Adrenal gland (tissue), 5 donors: ENCODE data around the gene TP53I11.

ENCODE experiments used
- CTCF ChIP-seq, 6 experiments: fragments of 450-650 bp in 4 of 6; fragments of 200-600 bp in 2 of 6; sonication (generic) in 1 of 6; IDR thresholded peaks; 1 replicate in 5 of 6; 2 replicates in 1 of 6; pipeline versions ENCODE4 v1.5.1 to v1.8.0; 2016 to 2021; ENCODE audit warnings: antibody characterized with exemption in 6 of 6, mild to moderate bottlenecking in 2 of 6, moderate library complexity in 1 of 6
- POLR2A ChIP-seq, 2 donors: fragments of 450-650 bp; IDR thresholded peaks; one replicate each; pipeline ENCODE4 v1.6.1; 2017; ENCODE audit warnings: antibody characterized with exemption in 2 of 2, mild to moderate bottlenecking in 2 of 2, moderate library complexity in 1 of 2
- donor health status: DM: no; HTN: no; CAD: no.

DNA sequence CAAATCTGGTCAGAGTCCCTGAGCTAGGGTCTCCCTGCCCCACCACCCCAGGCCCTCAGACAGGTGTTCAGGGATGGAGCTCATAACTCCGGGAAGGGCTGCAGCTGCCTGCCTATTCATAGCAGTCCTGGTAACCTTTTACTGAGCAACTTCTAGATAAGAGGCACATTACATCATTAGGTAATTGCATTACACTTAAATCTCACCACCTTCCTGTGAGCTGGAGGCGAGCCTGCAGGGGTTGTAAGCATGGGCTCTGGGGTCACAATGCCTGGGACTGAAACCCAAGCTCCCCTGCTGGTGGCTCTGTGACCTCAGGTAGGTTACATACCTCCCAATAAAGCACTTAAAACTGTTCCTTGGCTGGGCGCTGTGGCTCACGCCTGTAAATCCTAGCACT is 22.5 kb downstream of the TP53I11 start:
- no peak for TF ChIP-seq POLR2A (IDR thresholded peaks at IDR 0.05)
- no peak for TF ChIP-seq CTCF (IDR thresholded peaks at IDR 0.05)
